BJ (cell line): ENCODE results near the gene PHLPP1. TPM values are rescaled to one million over a fixed set of nuclear protein-coding genes. Genes with fewer than 3 reads are reported as not detected.

Source experiments
- CTCF ChIA-PET: fragments of 350-600 bp; formaldehyde crosslinking; extraction: SDS; loops from one replicate; lab custom pipeline; 2021; ENCODE audit warnings: antibody characterized with exemption, inconsistent platforms; lab: Yijun Ruan, JAX
- POLR2A ChIA-PET: fragments of 300-600 bp; sonication (Branson Sonifier 250); formaldehyde crosslinking; extraction: SDS; loops from one replicate; lab custom pipeline; 2021; ENCODE audit warnings: antibody characterized with exemption; lab: Charles Lee
- DNase-seq: peaks from one replicate; pipeline ENCODE4 v3.0.0-alpha.2; 2011; ENCODE audit warnings: low read depth
- H3K27me3 ChIP-seq: 2 replicates; pipeline ENCODE4 v1.6.0; 2011; ENCODE audit warnings: low read length; ENCODE audit not compliant: control insufficient read depth, insufficient read depth
- H3K36me3 ChIP-seq: 2 replicates; pipeline ENCODE4 v1.5.1; 2011; ENCODE audit warnings: low read length; ENCODE audit not compliant: control insufficient read depth, insufficient read depth
- H3K4me3 ChIP-seq: 2 replicates; pipeline ENCODE4 v1.5.1; 2011; ENCODE audit warnings: low read depth, mild to moderate bottlenecking, control low read depth, low read length
- CTCF ChIP-seq: IDR thresholded peaks from 2 replicates; pipeline ENCODE4 v1.5.1; 2011; ENCODE audit warnings: low read depth, mild to moderate bottlenecking, control low read depth, inconsistent platforms, low read length, moderate library complexity; ENCODE audit not compliant: insufficient read depth
- polyA plus RNA-seq: library from polyadenylated mRNA; depleted of rRNA; stranded (reverse); fragments of >200 nt; gene quantifications from 2 replicates; pipeline ENCODE4 v1.2.3, GENCODE V29; 2011

The PHLPP1 gene
- polyA plus RNA-seq, 1 experiment, result 4.0 TPM

GRCh38 chr18:62914871-62915392, 199.6 kb downstream of the PHLPP1 start:
- DNase-seq, result no peak
- TF ChIP-seq CTCF, result no peak
- Histone ChIP-seq H3K36me3 (no peaks in the 10 kb centered on the region), H3K27me3 (no peaks in the 10 kb centered on the region), H3K4me3 (no peak overlapping the region)
- ChIA-PET POLR2A (no interaction called here), CTCF (no interaction called here)

DNA sequence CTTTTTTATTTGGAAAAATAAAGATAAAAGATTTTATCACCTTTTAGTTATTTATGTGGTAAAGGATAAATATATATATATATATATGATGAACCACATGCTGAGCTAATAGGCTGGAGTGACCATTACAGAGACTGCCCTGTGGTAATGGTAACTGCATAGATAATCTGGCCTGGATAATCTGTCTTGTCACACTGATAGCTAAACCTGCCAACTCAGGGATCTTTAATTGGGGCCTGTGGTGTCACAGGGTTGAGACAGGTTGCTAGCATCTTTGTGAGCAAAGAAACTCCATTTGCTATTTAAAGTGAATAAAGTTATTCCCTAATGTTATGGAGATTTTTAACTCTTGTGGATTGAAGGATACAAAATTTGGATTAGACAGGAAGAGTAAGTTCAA, 203.0 kb downstream of the PHLPP1 start:
- Histone ChIP-seq H3K4me3 (no peak overlapping the region), H3K27me3 (no peaks in the 10 kb centered on the region), H3K36me3 (no peaks in the 10 kb centered on the region)
- CTCF ChIA-PET, result interaction anchor here (1.1 kb wide), 1 partner anchor 14 kb away, joined by 3 read pairs; no protein-coding TSS in a partner anchor
- POLR2A ChIA-PET, result no interaction called here
- no peak for DNase-seq
- no peak for TF ChIP-seq CTCF

DNA sequence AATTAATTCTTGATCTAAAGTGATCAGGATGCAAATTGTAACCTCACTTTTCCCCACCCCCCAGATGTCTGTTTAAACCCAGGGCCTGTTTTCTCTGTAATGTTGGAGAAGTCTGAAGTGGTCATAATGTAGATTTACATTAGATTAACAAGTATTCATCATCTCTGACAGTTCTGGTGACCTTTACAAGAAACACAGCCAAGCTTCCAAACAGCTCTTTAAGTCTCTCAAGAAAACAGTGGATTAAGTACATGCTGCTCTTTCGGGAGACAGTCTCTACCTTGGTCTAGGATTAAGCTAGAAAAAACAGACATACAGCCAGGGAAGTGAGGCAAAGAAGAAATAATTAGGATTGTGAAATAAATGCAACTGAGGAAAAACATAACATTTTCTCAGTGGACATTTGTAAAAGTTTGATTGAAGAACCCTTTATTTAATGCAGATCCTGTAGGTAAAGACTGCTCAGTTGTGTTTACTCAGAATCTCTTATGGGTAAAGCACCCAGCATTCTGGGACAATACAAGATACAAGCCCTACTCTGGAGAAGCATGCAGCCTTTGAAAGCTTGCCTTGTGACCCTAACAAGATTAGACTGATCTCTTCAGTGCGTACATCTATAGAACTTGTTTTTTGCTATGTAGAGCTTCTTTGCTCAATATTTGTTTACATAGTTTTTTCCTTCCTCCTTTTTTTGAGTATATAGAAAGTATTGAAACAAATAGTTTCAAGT, 203.9 kb downstream of the PHLPP1 start:
- H3K27me3 ChIP-seq, result no peaks in the 10 kb centered on the region
- no peak for TF ChIP-seq CTCF

DNA sequence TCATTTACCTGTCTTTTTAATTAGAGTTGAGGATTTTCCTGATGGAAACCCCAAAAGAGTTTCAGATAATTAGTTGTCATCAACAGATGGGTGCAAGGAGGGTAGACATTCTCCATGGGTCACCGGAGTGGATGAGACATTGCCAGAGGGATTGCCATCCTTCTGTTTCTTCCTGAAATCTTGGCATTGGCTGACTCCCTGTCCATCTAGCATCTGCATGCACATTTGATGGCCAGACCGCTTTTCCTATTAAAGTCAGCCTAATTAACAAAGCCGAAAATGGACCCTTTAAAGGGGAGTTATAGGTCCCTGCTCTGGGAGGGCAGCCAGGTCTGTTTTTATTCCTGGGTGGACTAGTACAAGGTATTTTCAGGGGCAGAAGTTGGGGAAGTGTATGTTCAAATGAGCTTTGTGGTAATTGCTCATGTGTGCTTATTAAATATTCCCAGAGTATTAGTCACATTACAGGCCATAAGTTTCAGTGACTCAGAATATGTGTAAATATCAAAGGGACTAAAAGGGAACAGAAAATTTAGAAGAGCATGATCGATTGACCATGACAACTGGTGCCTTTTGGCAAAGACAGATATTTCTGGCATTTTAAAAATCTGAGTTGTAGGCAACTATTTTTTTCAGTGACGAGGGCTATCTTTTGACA, 209.8 kb downstream of the PHLPP1 start:
- POLR2A ChIA-PET, result no interaction called here
- H3K36me3 ChIP-seq, result no peaks in the 10 kb centered on the region
- H3K27me3 ChIP-seq, result no peaks in the 10 kb centered on the region
- DNase-seq, result no peak
- H3K4me3 ChIP-seq, result no peak overlapping the region
- CTCF ChIA-PET, result no interaction called here
- TF ChIP-seq CTCF, result no peak

More for the DNA sequence above, 203.9 kb downstream of the PHLPP1 start:
- CTCF ChIA-PET, result interaction anchor here (0.6 kb wide), 1 partner anchor 669 kb away, joined by 3 read pairs; no protein-coding TSS in a partner anchor
- H3K36me3 ChIP-seq, result no peaks in the 10 kb centered on the region
- POLR2A ChIA-PET, result no interaction called here
- no peak for DNase-seq
- H3K4me3 ChIP-seq, result no peak overlapping the region

DNA sequence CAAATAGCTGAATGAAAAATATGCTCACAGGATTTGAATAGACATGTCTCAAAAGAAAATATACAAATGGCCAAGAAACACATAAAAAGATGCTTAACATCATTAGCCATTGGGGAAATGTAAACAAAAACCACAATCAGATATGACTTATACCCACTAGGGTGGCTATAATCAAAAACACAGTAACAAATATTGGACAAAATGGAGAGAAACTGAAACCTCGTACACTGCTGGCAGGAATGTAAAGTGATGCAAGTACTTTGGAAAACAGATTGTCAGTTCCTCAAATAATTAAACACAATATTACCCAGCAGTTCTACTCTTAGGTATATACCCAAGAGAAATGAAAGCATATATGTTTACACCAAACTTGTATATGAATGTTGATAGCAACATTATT, 213.0 kb downstream of the PHLPP1 start:
- ChIA-PET POLR2A (no interaction called here), CTCF (no interaction called here)
- H3K36me3 ChIP-seq, result no peaks in the 10 kb centered on the region
- DNase-seq, result no peak
- no peaks in the 10 kb centered on the region for H3K27me3 ChIP-seq
- H3K4me3 ChIP-seq, result no peak overlapping the region
- no peak for TF ChIP-seq CTCF
